Measurements from ENCODE around the gene B3GAT2. TPM values are rescaled to one million over a fixed set of nuclear protein-coding genes. Genes with fewer than 3 reads are reported as not detected.

B3GAT2 gene
- total RNA-seq, 2 donors from 2014 or later, result 0.31 to 0.42 TPM

GRCh38 chr6:70864401-70864800, 92.5 kb downstream of the B3GAT2 start:
- H3K4me1 ChIP-seq (ENCODE audit: control insufficient read depth, insufficient read depth, low read length), result no peaks in the 10 kb centered on the region
- WGBS, 2 experiments (ENCODE audit: insufficient coverage in 1 of 2, insufficient read length in 1 of 2), result 51 to 82% methylated on average over 2 to 3 of the region's 3 CpGs
- no peak overlapping the region for H3K27ac ChIP-seq (ENCODE audit: low read depth, low read length)
- H3K9ac ChIP-seq (ENCODE audit: extremely low read depth, low read length, poor library complexity, severe bottlenecking), result no peak overlapping the region
- peaks cover 10% of the 10 kb centered on the region for H3K36me3 Mint-ChIP-seq (ENCODE audit: low read depth)
- H3K27me3 Mint-ChIP-seq (ENCODE audit: insufficient read depth), result no peaks in the 10 kb centered on the region
- H3K27me3 ChIP-seq (ENCODE audit: control insufficient read depth, insufficient read depth, low read length, poor library complexity, severe bottlenecking), result no peaks in the 10 kb centered on the region
- H3K36me3 ChIP-seq (ENCODE audit: control insufficient read depth, insufficient read depth, low read length), result peaks cover 21% of the 10 kb centered on the region
- H3K9me3 ChIP-seq (ENCODE audit: control insufficient read depth, low read length), result no peaks in the 10 kb centered on the region
- no peaks in the 10 kb centered on the region for H3K4me1 Mint-ChIP-seq
- no peak overlapping the region for H3K4me3 ChIP-seq (ENCODE audit: low read length)
- TF ChIP-seq CTCF (conservative IDR thresholded peaks at IDR 0.05), result no peak
- no peaks in the 10 kb centered on the region for H3K9me3 Mint-ChIP-seq
- no peak overlapping the region for H3K27ac Mint-ChIP-seq
- no peak overlapping the region for H3K4me3 Mint-ChIP-seq
- no peak for DNase-seq

GRCh38 chr6:70863343-70863742, 93.5 kb downstream of the B3GAT2 start:
- no peak for TF ChIP-seq CTCF (conservative IDR thresholded peaks at IDR 0.05)
- WGBS, 2 experiments (ENCODE audit: insufficient coverage in 1 of 2, insufficient read length in 1 of 2), result 74% methylated on average over 2 of the region's 3 CpGs; no CpG with 5 or more reads in 1 of the 2 experiments
- H3K9me3 ChIP-seq (ENCODE audit: control insufficient read depth, low read length), result no peaks in the 10 kb centered on the region
- H3K27me3 Mint-ChIP-seq (ENCODE audit: insufficient read depth), result no peaks in the 10 kb centered on the region
- no peak overlapping the region for H3K27ac Mint-ChIP-seq
- no peak overlapping the region for H3K4me3 Mint-ChIP-seq
- H3K4me1 Mint-ChIP-seq, result no peaks in the 10 kb centered on the region
- no peaks in the 10 kb centered on the region for H3K27me3 ChIP-seq (ENCODE audit: control insufficient read depth, insufficient read depth, low read length, poor library complexity, severe bottlenecking)
- peaks cover 17% of the 10 kb centered on the region for H3K36me3 Mint-ChIP-seq (ENCODE audit: low read depth)
- no peak overlapping the region for H3K27ac ChIP-seq (ENCODE audit: low read depth, low read length)
- H3K9me3 Mint-ChIP-seq, result no peaks in the 10 kb centered on the region
- no peak overlapping the region for H3K4me3 ChIP-seq (ENCODE audit: low read length)
- DNase-seq, result no peak
- H3K9ac ChIP-seq (ENCODE audit: extremely low read depth, low read length, poor library complexity, severe bottlenecking), result no peak overlapping the region
- no peaks in the 10 kb centered on the region for H3K4me1 ChIP-seq (ENCODE audit: control insufficient read depth, insufficient read depth, low read length)
- peaks cover 28% of the 10 kb centered on the region for H3K36me3 ChIP-seq (ENCODE audit: control insufficient read depth, insufficient read depth, low read length)

GRCh38 chr6:70860920-70861319, 95.9 kb downstream of the B3GAT2 start:
- Histone ChIP-seq H3K9ac (ENCODE audit: extremely low read depth, low read length, poor library complexity, severe bottlenecking) (no peak overlapping the region), H3K36me3 (ENCODE audit: control insufficient read depth, insufficient read depth, low read length) (peaks cover 38% of the 10 kb centered on the region), H3K27ac (ENCODE audit: low read depth, low read length) (no peak overlapping the region), H3K9me3 (ENCODE audit: control insufficient read depth, low read length) (no peaks in the 10 kb centered on the region), H3K4me1 (ENCODE audit: control insufficient read depth, insufficient read depth, low read length) (no peaks in the 10 kb centered on the region), H3K4me3 (ENCODE audit: low read length) (no peak overlapping the region), H3K27me3 (ENCODE audit: control insufficient read depth, insufficient read depth, low read length, poor library complexity, severe bottlenecking) (no peaks in the 10 kb centered on the region)
- Mint-ChIP-seq H3K36me3 (ENCODE audit: low read depth) (peaks cover 19% of the 10 kb centered on the region), H3K27me3 (ENCODE audit: insufficient read depth) (no peaks in the 10 kb centered on the region), H3K4me3 (no peak overlapping the region), H3K4me1 (no peaks in the 10 kb centered on the region), H3K9me3 (no peaks in the 10 kb centered on the region), H3K27ac (no peak overlapping the region)
- 88 to 100% methylated on average over 1 of the region's 1 CpG for WGBS, 2 experiments (ENCODE audit: insufficient coverage in 1 of 2, insufficient read length in 1 of 2)
- no peak for TF ChIP-seq CTCF (conservative IDR thresholded peaks at IDR 0.05)
- DNase-seq, result no peak
